ENCODE measurements around the gene EFNA5.
"Not testable (repeated sequence)": the region's sequence is repeated elsewhere in the genome, so short reads cannot be mapped to it uniquely, and the experiment has no call there.

Gene EFNA5

GRCh38 chr5:107352576-107352975 lies 318.2 kb downstream of the EFNA5 start:
- no peak for DNase-seq

GRCh38 chr5:107346580-107346979 lies 324.2 kb downstream of the EFNA5 start:
- not testable (repeated sequence) for DNase-seq

- no peak for DNase-seq
Observed at GRCh38 chr5:107342371-107342770, 328.4 kb downstream of the EFNA5 start.

- DNase-seq, result no peak
Observed at GRCh38 chr5:107341376-107342084, 329.2 kb downstream of the EFNA5 start.

- DNase-seq, result peak; percentile 56
Observed at GRCh38 chr5:107340631-107341030, 330.1 kb downstream of the EFNA5 start.

GRCh38 chr5:107338335-107338734 lies 332.4 kb downstream of the EFNA5 start:
- no peak for DNase-seq

- no peak for DNase-seq
Observed at GRCh38 chr5:107337281-107337680, 333.5 kb downstream of the EFNA5 start.

- DNase-seq, result no peak
Observed at GRCh38 chr5:107331882-107332281, 338.9 kb downstream of the EFNA5 start.

- DNase-seq, result no peak
Observed at GRCh38 chr5:107331312-107331711, 339.4 kb downstream of the EFNA5 start.

- DNase-seq, result no peak
Observed at GRCh38 chr5:107330903-107331302, 339.8 kb downstream of the EFNA5 start.

- no peak for DNase-seq
Observed at GRCh38 chr5:107329850-107330249, 340.9 kb downstream of the EFNA5 start.

All from RPMI8226 (cell line).